NCI-H146 treated with DMSO at 0.1 percent for 48 hours (cell line): ENCODE results near the gene ASB15.
"Not testable (repeated sequence)": the region's sequence is repeated elsewhere in the genome, so short reads cannot be mapped to it uniquely, and the experiment has no call there.

Experiments
- DNase-seq: peaks from one replicate; lab custom pipeline; 2025; ENCODE audit not compliant: unreplicated experiment; lab: John Stamatoyannopoulos, UW

ASB15 gene

GRCh38 chr7:123634011-123634573 lies 32.5 kb downstream of the ASB15 start:
- DNase-seq = not testable (repeated sequence)

- DNase-seq = peak; percentile 48
These were observed 34.1 kb downstream of the ASB15 start for GRCh38 chr7:123635551-123636359.

GRCh38 chr7:123637203-123637602 lies 35.6 kb downstream of the ASB15 start:
- DNase-seq = no peak

GRCh38 chr7:123637878-123638277 lies 36.3 kb downstream of the ASB15 start:
- no peak for DNase-seq

GRCh38 chr7:123639631-123640030 lies 38.0 kb downstream of the ASB15 start:
- no peak for DNase-seq

GRCh38 chr7:123640583-123640982 lies 39.0 kb downstream of the ASB15 start:
- no peak for DNase-seq

GRCh38 chr7:123641901-123642300 lies 40.3 kb downstream of the ASB15 start:
- DNase-seq = no peak

GRCh38 chr7:123643495-123644441 lies 42.1 kb downstream of the ASB15 start:
- DNase-seq = peak; percentile 94

- no peak for DNase-seq
These were observed 43.9 kb downstream of the ASB15 start for GRCh38 chr7:123645516-123645915.

GRCh38 chr7:123647106-123647730 lies 45.6 kb downstream of the ASB15 start:
- no peak for DNase-seq

GRCh38 chr7:123649964-123650363 lies 48.3 kb downstream of the ASB15 start:
- DNase-seq = no peak

- no peak for DNase-seq
These were observed 49.0 kb downstream of the ASB15 start for GRCh38 chr7:123650595-123650994.

GRCh38 chr7:123652406-123652805 lies 50.8 kb downstream of the ASB15 start:
- no peak for DNase-seq

- DNase-seq = no peak
These were observed 51.5 kb downstream of the ASB15 start for GRCh38 chr7:123653162-123653561.

- DNase-seq = no peak
These were observed 54.0 kb downstream of the ASB15 start, which contains the start of gene LMOD2 for GRCh38 chr7:123655614-123656013. TSS of gene LMOD2 (plus strand) at chr7:123655866. CDS start at chr7:123655964, 98 bp downstream.

- DNase-seq = no peak
These were observed 55.1 kb downstream of the ASB15 start for GRCh38 chr7:123656544-123657303.

GRCh38 chr7:123657304-123657685 lies 55.7 kb downstream of the ASB15 start:
- DNase-seq = no peak

GRCh38 chr7:123658023-123658422 lies 56.4 kb downstream of the ASB15 start:
- no peak for DNase-seq

- DNase-seq = peak; percentile 9
These were observed 59.1 kb downstream of the ASB15 start for GRCh38 chr7:123660514-123661354.
